HG02798 (cell line): Measurements from ENCODE around the gene RAB14.

Source experiments
- ATAC-seq: cut with Tn5 transposase; IDR thresholded peaks from one replicate; pipeline ENCODE4 v1.9.1; 2021; ENCODE audit warnings: mild to moderate bottlenecking; ENCODE audit not compliant: unreplicated experiment, poor library complexity

RAB14 gene

DNA sequence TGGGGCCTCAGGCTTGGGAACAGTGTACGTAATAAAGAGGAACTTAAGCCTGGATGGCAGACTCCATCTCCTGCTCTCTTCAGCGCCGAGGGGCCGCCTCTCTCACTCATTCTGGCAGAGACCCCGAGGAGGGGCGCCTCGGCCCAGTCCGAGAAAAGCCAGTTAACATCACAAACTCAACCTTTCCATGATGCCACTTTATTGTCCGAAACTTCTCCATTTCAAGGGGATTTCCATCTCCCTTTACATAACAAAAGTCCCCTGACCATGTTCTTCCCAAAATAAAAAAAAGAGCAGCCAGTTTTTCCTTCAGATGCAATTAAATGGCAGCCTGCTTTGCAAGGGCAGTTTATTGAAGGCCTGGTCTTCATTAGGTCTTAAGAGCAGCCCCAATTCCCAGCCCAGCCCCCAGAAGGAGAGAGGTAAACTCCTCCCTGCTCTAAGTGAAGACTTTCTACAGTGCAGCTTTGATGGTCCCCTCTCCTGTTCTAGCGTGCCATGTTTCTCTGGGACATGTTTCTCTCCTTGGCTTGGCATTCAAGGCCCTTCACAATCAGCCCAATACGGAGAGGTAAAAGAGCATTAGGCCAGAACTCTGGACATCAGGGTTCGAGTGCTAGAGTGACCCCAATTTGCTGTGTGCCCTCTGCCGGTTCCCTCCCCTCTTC lies 19.5 kb upstream of the RAB14 start:
- no peak for ATAC-seq

DNA sequence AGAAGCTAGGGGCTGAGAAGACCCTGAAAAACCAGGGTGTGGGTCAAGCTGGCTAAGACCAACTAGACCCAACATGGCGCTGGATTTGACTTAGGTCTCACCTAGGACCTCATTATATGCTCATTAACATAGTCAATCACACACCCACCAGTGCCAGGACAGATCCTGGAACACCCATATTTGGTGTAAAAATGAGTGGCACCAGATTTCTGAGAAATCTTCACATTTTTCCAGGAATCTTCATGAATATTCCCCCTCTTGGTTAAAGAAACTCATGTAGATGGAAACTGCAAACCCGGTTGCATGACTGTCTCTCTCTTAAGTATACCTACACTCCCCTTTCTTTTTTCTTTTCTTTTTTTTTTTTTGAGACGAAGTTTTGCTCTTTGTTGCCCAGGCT lies 17.9 kb upstream of the RAB14 start:
- ATAC-seq = no peak

DNA sequence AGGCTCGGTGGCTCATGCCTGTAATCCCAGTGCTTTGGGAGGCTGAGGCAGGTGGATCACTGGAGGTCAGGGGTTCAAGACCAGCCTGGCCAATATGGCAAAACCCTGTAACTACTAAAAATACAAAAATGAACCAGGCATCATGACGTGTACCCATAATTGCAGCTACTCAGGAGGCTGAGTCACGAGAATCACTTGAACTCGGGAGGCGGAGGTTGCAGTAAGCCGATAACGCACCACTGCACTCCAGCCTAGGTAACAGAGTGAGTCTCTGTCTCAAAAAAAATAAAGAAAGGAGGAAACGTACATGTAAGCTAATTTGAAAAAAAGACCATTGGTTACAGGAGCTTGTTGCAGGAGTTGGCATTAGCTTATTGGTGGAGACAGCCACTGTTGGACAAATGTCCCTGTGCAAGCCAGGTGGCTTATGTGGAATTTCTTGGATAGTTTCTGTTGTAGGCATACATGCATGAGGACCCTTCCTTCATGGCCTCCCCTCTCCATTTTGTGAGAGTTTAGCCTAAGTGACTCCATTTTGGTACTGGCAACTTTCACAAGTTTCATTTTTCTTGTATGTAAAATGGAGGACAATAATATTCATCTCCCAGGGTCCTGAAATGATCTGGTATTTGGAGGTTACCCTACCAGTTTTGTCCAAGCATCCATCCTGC lies 16.8 kb upstream of the RAB14 start:
- peak; percentile 18 for ATAC-seq

DNA sequence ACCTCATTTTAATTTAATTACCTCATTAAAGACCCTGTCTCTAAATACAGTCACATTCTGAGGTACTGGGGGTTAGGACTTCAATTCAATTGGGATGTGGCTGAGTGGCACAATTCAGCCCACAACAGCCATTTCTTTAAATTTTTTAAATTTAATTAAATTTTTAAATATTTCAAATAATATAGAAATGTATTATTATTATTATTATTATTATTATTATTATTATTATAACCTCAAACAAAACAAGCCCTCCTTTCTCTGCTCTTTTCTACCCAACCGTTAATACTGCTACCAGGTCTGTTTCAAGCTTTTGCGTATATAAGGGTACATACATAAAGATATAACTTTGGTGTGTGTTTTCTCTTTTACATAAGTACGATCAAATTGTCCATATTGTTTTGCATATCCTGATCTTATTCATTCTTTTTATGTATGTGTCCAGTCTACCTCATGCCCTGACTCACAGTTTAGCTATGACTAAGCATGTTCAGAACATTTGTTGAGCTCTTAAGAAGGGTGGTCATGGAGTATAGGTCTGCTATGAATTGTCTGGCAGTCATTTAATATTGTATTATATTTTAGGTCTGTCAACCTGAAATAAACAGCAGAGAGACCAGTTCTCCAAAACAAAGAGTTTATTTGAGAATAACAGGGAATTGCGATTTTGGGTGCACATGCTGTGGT lies 16.1 kb upstream of the RAB14 start:
- peak; percentile 89 for ATAC-seq

DNA sequence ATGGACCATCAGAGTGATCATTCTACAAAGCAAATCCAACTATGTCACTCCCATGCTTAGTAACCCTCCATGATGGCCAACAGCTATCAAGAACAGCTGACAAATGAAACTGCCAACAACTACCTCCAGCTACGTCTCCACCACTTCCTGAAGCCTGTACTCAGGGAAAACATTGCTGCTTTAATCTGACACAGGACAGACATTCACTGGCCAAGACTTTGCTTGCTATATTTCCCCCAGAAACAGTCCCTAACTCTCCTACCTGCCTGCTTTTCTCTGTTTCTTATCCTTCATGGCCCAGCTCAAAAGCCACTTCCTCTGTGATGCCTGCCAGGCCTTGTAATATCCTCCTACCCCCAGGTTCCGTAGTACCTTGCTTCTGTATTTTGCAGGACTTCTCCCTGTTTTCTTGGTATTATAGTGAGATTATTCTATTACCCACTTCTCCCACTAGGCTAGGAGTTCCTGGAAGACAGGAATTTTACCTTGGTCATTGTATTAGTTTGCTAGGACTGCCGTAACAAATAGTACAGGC lies 14.7 kb upstream of the RAB14 start:
- no peak for ATAC-seq

DNA sequence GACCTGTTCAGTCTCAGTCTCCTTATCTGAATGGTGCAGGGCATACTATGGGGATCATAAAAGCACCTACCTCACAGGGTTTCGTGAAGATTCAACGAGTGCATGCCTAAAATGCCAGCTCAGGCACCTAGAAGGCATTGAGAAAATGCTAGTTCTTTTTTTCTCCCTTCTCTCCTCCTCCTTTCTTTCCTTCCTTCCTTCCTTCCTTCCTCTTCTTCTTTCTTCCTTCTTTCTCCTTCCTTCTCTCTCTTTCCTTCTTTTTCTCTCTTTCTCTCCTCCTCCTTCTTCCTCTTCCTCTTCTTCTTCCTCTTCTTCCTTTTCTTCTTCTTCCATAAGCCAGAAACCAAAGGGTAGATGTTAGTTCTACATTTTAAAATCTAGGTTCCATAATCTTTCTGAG lies 12.3 kb upstream of the RAB14 start:
- ATAC-seq = no peak

DNA sequence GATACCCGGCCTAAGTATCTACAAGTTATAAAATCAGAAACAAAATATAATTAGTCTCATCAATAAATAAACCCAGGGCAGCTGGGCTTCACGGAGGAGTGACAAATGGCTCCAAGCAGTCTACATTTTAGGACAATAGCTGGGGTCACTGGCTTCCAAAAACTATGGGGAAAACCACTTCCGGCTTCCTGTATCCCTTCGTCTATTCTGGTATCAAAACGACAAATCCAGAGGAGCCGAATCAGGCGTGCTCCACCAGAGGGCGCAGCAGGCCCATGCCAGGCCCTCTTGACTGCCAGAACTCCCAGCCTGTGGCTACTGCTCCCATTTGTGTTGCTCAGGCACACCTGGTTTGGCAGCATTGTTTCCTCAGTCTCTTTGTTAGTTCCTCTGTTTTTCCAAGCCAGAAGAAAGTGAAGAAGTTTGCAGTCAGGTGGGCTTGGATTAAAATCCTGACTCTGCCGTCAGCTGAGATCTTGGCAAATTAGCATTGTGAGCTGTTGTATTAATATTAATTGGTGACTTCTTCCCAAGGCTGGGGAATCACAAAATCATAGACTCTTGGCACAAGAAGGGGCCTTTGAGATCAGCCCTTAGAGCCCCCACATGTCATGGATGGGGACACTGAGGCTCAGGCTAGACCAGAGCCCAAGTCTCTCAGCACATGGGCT lies 11.6 kb upstream of the RAB14 start:
- ATAC-seq = peak; percentile 46

DNA sequence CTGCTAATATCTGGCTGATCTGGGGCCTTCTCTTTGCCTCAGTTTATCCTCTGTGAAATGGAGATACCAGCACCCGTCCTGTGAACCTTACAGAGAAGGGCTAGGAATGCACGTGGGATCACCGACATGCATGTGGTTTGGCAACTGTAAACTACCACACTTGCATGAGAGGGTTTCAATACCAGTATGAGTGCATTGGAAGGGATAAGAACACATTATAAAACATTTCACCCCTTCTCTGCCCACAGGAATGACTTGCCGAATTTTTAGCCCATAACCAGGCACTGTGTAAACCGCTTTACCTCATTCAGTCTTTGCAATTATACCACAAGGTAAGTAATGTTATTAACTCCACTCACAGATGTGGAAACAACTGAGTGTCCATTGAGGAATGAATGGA lies 8.9 kb upstream of the RAB14 start:
- ATAC-seq = no peak

DNA sequence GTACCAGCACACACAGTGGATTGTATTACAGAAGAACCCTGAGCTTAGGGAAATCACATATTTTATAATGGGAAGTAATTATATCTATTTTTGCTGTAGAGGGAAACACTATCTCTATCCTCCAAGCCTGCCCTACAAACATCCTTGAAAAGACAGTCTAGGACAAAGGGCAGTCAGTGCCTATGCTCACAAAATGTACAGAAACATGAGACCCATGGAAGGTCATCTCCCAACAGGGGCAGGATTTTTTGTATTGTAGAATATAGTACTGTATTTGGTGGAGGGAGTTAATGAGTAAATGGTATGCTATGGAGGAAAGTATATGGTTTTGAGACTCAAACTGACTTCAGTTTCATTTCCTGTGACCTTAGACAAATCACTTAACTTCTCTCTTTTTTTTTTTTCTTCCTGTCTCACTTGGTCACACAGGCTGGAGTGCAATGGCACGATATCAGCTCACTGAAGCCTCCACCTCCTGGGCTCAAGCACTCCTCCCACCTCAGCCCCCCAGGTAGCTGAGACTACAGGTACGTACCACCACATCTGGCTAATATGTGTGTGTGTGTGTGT lies 5.8 kb upstream of the RAB14 start:
- peak; percentile 80 for ATAC-seq

DNA sequence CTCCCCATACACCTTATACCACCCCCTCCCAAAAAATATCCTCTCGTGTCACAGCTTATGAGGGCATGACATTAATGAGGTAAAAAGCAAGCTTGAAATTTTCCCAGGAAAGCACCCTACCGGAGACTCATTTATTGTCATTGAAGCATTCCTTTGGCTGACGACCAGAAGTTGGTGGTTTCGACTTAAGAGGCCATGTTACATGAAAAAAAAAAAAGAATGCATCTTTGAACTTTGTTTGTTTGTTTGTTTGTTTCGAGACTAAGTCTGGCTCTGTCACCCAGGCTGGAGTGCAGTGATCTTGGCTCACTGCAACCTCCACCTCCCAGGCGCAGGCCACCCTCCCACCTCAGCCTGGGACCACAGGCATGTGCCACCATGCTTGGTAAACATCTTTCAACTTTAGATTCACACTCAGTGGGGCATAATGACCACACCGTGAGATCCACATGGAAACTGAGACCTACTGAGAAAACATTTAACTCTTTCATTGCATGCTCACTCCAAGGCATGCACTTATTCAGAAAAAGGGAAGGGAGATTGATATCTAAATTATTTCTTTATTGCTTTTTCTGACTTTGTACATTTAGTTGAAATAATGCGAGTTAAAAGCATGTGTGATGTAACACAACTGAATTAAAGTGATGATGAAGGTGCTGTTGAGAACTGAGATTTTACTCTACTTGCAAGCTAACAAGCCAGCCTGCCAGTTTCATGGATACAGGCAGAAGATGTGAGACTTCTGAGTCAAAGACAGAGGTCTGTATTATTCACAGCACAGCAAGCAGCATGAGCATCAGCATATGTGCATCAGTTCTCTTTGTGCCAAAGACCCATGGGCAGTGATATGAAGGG lies 5.1 kb upstream of the RAB14 start:
- ATAC-seq = peak; percentile 39

DNA sequence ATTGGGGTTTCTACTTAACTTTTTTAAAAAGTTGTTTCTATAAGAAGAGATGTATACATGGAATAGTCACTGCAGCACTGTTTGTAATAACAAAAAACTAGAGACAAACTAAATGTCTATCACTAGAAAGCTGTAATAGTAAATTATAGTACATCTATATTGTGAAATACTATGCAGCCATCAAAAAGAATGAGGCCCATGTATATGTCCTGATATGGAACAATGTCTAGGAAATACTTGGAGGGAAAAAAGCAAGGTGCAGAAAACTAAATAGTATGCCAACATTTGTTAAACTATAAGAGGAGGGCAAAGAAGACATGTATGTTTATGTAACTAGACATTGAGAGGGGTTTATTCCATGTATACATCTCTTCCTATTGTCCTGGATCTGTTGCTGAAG lies 2.9 kb upstream of the RAB14 start:
- no peak for ATAC-seq

DNA sequence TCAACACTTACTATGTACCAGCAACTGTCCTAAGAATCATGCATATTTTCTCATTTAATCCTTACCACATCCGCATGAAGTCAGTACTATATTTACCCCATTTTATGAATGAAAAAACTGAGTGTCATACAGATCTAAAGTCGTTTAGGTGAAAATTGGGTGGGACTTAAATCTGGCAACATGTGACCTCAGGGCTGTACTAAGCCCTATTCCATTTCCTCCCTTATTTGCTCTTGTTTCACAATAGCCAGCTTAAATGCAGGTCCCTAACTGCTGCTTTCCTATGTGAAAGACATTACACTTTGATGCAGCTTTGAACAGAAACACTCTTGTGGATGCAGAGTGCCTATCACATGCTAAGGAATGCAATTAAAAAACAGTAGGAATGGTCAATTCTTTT lies 2.5 kb upstream of the RAB14 start:
- ATAC-seq = no peak

DNA sequence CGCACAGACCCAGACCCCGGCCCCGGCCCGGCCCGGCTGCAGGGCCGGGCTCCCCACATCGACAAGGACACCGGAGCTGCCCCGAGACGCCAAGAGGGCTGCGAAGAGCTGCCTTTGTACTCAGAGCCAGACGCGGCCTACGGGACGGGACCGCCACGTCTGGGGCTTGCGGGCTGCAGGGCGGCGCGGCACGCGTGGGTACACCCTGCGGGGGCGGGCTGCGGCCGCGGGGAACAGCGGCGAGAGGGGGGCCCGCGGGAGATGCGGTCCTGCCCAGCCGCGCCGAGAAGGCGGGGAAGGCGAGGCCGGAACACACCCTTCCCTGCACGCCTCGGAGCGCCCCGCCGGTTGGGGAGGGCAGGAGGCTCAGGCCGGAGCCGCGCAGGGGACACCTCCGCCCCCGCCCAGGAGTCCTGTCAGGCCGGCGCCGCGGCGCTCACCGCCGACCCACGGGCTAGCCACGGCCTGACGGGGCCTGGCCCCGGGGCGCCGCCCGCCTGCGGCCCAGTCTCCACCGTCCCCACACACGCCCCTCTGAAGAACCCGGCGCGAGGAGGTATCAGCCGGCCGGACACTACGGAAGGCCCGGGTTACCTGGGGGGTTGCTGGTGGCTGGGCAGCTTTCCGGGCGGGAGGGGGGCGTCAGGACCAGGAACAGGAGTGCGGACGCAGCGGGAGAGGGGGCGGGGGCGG lies 478 bp downstream of the RAB14 start:
- ATAC-seq = peak; percentile 26

DNA sequence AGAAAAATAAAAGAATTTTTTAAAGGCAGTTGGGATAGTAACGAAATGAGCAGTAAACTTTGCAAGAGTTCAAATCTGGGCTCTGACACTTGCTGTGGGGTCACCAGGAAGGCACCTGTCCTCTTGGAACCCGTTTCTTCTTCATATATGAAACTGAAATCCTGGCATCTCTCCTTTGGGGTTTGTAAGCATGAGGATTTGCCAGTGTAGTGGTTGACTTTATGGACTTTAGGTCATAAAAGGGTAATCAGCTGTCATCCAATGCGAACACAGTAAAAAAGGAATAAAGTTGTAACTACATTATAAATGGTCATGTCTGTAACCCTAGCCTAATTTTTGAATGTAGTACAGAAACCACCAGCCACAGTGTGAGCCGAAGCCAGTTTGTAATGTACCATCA lies 1.3 kb downstream of the RAB14 start:
- no peak for ATAC-seq

DNA sequence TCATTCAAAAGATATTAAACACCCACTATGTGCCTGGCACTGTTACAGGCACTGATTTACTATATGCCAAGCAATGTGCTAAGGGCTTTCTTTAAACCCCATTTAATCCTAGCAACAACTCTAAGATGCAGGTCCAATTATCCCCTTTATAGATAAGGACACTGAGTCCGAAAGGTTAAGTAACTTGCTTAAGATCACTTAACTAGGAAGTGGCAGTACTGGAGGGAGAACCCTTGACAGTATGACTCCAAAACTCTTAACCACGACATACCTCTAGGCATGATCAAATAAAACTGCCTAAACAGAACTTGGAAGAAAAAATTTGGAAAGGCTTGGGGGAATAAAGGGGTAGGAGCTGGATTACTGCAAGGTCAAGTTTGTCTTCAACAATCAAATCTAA lies 1.7 kb downstream of the RAB14 start:
- ATAC-seq = no peak

DNA sequence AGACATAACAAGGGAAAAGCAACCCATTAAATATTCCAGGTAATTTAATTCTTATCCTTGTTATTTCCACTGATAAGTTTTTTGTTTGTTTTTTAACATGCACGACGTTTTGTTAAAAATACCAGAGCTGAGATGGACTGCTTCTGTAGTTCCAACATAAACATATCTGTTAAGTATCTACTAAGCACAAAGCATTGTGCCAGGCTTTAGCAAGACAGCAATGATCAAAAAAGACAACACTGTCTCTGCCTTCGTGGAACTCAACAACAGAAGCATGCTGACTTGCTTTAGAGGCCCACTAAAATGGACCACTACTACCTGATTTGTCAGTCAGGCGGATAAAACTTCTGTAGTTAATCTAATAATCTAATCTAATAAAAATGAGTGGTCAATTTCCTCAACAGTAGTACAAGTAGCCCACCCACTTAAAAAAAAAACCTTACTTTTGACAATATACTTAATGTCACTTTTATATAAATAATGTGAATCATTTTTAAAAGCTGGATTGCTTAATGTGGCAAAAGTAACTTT lies 3.1 kb downstream of the RAB14 start:
- ATAC-seq = no peak

DNA sequence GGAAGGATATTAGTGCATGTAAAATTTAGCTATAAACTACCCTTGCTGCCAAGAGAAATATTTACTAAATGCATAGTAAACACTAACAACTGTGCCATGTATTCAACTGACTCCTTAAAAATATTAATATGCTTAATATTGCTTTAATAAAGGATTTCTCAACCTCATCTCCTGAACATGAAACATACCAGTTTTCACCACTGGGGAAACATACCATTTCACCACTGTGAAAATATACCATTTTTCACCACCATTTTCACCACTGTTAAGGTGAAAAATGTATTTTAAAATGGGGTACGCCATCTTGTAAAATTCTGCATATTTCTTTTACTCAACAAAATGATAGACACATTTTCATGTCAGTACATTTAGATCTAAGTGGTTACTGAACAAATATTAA lies 4.5 kb downstream of the RAB14 start:
- ATAC-seq = no peak

DNA sequence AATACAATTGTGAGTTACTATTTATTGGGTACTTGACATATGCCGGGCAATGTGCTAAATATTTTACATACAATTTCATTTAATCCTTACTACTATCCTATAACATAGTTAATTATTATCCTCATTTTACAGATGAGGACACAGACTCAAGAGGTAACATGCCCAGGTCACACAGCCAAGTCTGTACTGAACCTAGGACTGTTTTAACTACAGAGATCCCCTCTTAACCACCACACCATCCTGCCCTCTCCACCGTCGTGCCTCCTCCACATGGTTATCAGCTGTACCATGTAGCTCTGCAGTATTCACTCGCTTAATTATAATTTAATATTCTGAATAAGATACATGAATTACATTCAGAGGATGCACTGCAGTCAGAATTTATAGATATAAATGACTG lies 5.3 kb downstream of the RAB14 start:
- peak; percentile 32 for ATAC-seq

DNA sequence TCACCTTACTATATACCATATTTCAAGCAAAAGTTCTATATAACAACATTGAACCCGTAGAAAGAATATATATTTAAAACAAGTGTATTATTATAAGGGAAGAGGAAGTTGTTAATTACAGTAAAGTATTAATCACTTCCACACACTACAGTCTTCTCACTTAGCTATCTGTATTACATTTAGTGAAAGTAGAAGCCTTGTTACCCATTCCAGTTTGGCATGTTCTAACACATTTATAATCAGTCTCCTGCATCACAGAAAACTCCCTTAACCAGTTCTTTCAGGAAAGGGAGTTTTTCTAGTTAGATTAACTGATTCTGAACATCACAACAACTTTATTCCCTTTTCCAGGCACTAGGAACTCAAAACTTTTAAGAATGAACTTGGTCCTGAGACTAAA lies 6.9 kb downstream of the RAB14 start:
- ATAC-seq = no peak
